Activated naive CD4-positive, alpha-beta T cell treated with anti-CD3 and anti-CD28 coated beads, Interleukin-2, amount 50 U/mL, for 16 hours (primary cell): ENCODE data around the gene RRP1B.
"Not testable (repeated sequence)": the region's sequence is repeated elsewhere in the genome, so short reads cannot be mapped to it uniquely, and the experiment has no call there.

ENCODE experiments used
- DNase-seq: peaks from one replicate; pipeline ENCODE4 v3.0.0-alpha.2; 2020

The RRP1B gene

DNA sequence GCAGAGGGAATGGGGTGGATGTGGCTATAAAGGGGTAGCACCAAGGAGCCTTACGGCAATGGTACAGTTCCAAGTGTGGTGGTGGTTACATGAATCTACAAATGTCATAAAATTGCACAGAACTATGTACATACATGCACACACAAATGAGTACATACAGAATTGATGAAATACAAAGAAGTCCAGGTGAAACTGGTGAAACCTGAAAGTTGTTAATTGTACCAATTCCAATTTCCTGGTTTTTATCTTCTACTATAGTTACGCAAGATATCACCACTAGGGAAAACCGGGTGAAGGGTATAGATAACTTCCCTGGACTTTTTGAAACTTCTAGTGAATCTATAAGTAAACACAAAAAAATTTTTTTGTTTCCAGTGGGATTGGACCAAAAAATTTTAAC, 19.0 kb upstream of the RRP1B start:
- DNase-seq = no peak

DNA sequence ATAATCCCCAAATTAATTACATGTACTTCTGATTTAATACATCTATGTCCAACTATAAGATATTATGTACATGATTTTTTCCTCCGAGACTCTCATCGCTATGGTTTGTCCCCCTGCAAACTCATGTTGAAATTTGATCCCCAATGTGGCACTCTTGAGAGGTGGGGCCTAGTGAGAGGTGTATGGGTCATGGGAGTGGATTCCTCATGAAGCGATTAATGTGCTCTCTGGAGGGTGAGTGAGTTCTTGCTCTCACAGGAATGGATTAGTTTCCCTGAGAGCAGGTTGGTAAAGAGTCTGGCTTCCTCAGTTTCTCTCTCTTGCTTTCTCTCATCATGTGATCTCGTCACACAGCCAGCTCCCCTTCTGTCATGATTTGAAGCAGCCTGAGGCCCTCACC, 16.2 kb upstream of the RRP1B start:
- DNase-seq = no peak

DNA sequence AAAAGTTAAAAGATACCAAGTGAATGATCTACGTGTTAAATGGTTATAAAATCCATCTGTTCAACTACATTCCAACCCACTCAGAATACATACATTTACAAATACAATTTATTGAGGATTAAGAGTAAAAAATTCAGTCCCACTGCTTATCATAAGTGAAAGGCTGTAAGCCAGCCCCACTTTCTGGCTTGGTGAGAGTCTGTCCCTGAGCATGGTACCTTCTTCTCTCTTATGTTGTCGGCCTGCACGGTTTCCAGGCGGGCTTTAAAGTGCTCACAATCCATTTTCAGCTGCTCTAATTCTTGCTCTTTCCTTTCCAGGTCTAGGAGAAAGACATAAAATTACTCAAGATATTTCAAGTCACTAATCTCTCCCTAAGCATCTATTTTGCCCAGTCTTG, 15.3 kb upstream of the RRP1B start:
- DNase-seq = no peak

DNA sequence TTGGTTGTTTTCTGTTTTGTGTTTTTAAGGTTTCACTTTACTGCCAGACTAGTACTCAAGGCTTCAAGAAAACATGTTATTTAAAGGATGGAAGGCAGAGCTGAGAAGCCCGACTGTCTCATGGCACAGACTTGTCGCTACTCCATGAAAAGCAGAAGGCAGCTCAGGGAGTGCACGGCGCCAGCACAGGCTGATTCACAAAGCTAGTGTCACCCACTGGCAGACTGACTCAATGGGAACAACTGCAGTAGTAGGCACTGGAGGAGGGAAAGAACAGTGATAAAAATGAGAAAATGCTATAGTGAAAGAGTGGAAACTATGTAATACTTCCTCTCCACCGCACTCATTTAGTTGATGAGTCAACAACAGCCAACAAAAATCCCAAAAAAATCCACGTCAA, 14.8 kb upstream of the RRP1B start:
- DNase-seq = no peak

GRCh38 chr21:43645136-43645891, 14.0 kb upstream of the RRP1B start:
- DNase-seq = no peak

DNA sequence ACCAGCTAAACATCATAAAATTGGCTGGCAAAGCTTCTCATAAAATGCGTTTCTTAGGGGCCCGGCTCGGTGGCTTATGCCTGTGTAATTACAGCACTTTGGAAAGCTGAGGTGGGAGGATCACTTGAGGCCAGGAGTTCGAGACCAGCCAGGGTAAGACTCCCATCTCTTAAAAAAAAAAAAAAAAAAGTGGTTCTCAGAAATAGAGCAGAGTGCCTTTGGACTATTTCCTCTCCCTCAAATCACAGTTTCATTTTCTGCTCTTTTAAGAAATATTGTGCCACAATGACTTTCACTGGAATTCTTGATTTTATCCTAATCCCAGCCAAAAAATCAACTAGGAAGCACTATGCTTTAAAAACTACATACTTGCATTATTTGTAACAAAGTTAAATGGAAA, 13.4 kb upstream of the RRP1B start:
- DNase-seq = no peak

GRCh38 chr21:43646550-43647260, 12.7 kb upstream of the RRP1B start:
- peak; percentile 83 for DNase-seq

DNA sequence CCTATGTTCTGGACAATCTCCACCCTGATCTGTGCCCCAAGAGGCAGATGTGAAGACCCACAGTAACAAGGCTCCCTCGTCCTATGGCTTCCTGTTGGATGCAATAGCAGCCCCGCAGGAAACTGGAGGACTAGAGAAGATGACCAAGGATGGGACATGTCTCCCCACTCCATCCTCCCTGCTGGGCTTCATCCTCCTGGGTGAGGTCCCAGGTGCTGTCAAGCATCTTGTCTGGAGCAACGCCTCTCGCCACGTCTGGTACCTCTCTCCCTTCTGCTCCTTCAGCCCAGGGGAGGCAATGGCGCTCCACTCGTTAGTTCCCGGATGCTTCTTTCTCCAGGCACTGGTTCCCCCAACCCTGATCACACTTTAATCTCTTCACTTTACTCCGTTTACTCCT, 11.2 kb upstream of the RRP1B start:
- no peak for DNase-seq

DNA sequence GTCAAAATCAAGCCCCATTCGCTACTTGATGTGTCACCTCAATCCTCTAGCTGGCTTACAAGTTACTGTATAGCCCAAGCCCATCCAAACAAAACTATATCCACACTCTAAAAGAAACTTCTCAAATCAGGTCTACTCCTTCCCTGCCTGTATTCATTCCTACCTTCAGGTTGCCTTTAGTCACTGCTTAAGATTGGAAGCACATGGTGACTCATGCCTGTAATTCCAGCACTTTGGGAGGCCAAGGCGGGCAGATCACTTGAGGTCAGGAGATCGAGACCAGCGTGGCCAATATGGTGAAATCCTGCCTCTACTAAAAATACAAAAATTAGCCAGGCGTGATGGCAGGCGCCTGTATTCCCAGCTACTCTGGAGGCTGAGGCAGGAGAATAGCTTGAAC, 7.4 kb upstream of the RRP1B start:
- not testable (repeated sequence) for DNase-seq

DNA sequence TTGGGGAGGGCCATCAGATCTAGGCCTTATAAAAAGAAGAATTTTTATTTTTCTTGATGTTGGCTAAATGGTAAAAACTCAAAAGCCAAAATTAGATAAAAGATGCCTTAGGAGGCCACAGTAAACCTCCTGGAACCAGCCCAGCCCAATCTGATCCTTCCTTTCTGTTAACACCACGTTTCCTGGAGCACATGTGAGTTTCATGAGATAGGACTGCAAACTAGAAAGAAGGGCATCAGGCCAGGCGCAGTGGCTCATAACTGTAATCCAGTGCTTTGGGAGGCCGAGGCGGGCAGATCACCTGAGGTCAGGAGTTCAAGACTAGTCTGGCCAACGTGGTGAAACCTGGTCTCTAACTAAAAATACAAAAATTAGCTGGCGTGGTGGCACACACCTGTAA, 6.7 kb upstream of the RRP1B start:
- no peak for DNase-seq

DNA sequence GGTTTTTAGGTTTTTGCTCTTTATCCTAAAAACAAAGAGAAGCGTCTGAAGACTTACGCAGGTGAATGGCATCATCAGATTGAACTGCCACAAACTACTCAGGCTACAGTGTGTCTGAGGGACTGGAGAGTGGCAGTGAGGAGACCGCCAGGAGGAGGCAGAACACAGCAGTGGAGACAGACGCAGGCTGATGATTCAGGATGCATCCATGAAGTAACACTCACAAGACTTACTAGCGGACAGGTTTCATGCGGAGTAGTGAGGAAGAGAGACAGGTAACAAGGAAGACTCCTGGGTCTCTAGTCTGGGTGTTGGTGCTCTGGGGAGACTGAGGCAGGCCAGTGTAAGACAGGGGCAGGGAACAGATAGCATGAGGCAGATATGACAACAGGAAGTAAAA, 5.7 kb upstream of the RRP1B start:
- DNase-seq = no peak

DNA sequence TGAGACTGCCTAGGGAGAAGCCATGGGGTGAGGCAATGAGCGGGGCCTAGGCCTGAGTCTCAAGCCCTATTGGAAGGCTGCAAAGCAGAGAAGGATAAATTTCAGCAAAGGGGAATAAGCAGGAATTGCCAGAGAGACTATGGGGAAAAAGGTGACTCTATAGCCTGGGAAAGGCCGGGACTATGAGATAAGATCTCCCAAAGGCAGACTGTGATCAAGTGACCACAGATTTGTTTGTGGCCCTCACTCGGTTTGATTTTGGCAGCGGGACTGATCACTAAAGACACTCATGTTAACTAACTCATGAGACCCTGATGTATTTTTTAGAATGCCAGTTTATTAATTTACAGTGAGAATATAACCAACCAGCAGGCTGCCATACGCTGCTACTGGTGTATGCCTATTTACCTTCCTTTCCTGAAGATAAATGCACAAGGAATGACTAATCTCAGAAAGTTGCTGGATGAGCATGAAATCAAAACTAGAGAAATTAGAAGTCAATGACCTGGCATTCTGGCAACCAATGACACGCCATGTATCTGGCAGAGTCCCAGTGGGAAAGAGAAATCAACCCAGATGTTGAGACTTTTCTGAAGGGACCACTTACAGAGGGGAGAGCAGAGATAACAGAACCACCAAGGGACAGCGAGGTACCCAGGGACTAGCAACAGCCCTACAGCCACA, 4.4 kb upstream of the RRP1B start:
- no peak for DNase-seq

DNA sequence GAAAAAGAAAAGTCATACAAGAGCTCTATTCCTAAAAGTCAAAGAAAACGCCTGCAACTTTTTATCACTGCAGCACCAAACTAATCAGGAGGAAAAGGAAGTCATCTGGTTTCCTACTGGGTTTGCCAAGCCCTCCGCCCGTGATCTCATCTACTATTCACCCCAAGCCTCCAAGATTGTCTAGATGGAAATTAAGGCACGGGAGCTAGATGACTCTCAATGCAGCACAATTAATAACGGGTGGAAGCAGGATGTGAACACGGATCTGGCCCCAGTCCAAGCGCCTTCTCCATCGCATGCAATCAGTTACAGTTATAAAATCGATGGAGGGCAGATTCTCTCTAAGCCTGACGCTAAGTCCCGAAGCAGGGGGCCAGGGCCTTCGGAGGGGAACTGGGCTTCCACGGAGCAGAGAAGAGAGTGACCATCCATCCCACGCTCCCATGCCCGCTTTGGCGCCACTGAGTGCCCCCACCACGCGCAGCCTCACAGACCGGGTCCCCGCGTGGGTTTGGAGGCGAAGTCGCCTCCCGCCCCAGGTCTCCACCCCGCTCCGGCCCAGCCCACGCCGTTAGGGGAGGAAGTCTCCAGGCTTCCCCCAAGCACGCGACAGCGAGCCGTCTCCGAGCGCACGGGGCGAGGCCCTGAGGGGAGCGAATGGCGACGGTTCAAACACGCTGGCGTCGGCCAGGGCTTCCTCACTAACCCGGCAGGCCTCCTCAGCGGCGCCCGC, 1.8 kb upstream of the RRP1B start:
- DNase-seq = no peak

DNA sequence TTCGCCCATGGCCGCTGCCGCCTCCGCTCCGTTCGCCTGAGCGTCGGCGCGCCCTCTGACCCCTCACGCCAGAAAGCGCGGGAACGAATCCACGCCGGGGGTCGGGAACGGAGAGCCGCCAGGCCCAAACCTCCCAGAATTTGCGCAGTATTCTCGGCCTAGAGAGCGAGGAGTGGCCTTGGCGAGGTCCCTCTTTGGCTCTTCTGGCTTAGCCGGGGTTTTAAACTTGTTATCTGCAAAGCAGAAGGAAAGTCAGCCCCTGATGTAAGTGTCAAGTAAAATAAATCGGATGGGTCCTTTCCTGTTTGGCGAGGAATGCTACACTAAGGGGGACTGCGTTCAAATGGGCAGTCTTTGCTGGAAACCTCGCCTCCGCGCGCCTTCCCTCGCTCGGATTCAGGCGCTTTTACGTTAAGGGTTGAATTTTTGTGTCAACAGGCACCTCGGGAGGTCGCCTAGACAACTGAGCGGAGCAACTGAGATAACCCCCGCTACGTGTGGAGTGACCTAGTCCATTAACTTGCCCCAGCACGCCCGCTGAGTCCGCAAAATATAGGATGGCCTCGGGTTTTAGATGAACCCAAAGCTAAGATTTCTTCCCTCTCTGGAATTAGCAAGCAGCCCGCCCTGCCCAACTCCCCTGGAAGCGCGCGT, 1.1 kb upstream of the RRP1B start:
- no peak for DNase-seq

- DNase-seq = no peak
Measured at GRCh38 chr21:43658769-43659135, 608 bp upstream of the RRP1B start.

GRCh38 chr21:43662286-43662685, 2.9 kb downstream of the RRP1B start:
- no peak for DNase-seq

GRCh38 chr21:43663033-43663432, 3.7 kb downstream of the RRP1B start:
- DNase-seq = no peak

- DNase-seq = no peak
Measured at GRCh38 chr21:43664358-43664757, 5.0 kb downstream of the RRP1B start.

DNA sequence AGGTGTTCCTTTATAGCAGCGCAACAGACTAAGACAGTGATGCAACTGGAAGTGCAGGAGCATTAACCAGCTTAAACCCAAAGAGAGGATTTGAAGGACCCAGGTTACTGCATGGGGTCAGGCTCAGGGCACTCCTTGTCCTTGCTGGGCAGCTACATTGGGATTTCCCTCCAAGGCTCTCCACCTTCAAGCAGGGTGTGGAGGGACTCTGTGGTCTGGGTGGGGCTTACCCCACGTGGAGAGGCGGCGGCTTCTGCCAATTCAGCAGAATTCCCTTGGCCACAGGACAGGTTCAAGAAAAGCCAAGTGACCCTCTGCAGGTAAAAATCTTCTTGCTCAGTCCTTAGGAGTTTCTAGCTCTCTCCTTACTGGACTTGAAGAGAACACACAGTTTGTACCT, 6.5 kb downstream of the RRP1B start:
- DNase-seq = no peak

- DNase-seq = no peak
Measured at GRCh38 chr21:43667191-43667904, 8.0 kb downstream of the RRP1B start.

GRCh38 chr21:43669828-43670605, 10.7 kb downstream of the RRP1B start:
- DNase-seq = no peak
